ENCODE measurements around the gene ANKRD11. TPM values are rescaled to one million over a fixed set of nuclear protein-coding genes. Genes with fewer than 3 reads are reported as not detected.

ANKRD11 gene
- polyA plus RNA-seq, 1 donor (not counting 4 experiments of a cell fraction or from before 2014, with no cell fraction given): 30.1 TPM

GRCh38 chr16:89355007-89355406, 135.4 kb downstream of the ANKRD11 start:
- no peaks in the 10 kb centered on the region for H3K9me3 ChIP-seq (ENCODE audit: control insufficient read depth, low read depth, low read length)
- H3K9ac ChIP-seq (ENCODE audit: control insufficient read depth, extremely low read depth, insufficient read depth, low read length): no peak overlapping the region
- no peak overlapping the region for H3K4me2 ChIP-seq (ENCODE audit: control insufficient read depth, extremely low read depth, insufficient read depth, low read depth, low read length)
- H3K27ac ChIP-seq (ENCODE audit: control insufficient read depth, insufficient read depth, low read length): no peak overlapping the region
- peaks cover 12 to 48% of the 10 kb centered on the region in 2 experiments for H3K36me3 ChIP-seq (ENCODE audit: control insufficient read depth in 2 of 2, extremely low read depth in 1 of 2, insufficient read depth in 2 of 2, low read length in 2 of 2)
- H3K4me3 ChIP-seq (ENCODE audit: control insufficient read depth in 2 of 3, extremely low read depth in 1 of 3, insufficient read depth in 2 of 3, low read depth in 1 of 3, low read length in 3 of 3): no peak overlapping the region
- H4K20me1 ChIP-seq (ENCODE audit: control insufficient read depth, extremely low read depth, insufficient read depth, low read length): peaks cover 19% of the 10 kb centered on the region
- H3K4me1 ChIP-seq (ENCODE audit: control insufficient read depth, extremely low read depth, insufficient read depth, low read length): peaks cover 32% of the 10 kb centered on the region
- no peak overlapping the region for H2AFZ ChIP-seq (ENCODE audit: control insufficient read depth, low read length)
- no peaks in the 10 kb centered on the region for H3K27me3 ChIP-seq (ENCODE audit: control insufficient read depth, extremely low read depth, insufficient read depth, low read length)
- peaks cover 95% of the 10 kb centered on the region for H3K79me2 ChIP-seq (ENCODE audit: control insufficient read depth, insufficient read depth, low read length)
- FAIRE-seq: no peak
- peaks cover 3% of the 10 kb centered on the region for H3K9me1 ChIP-seq (ENCODE audit: control insufficient read depth, extremely low read depth, insufficient read depth, low read length)
- dilution Hi-C loops (cut with MboI; ENCODE audit: extremely low pct_ligation_motif_present, low sequenced_read_pairs): no loop called here
- no peak for DNase-seq (ENCODE audit: low read depth, low spot score)
- TF ChIP-seq EZH2 (IDR thresholded peaks at IDR 0.05; ENCODE audit: low read length): no peak
- no peak for TF ChIP-seq CTCF (optimal IDR thresholded peaks at IDR 0.05 in 1 of 3, IDR thresholded peaks at IDR 0.05 in 1 of 3, conservative IDR thresholded peaks at IDR 0.05 in 1 of 3; ENCODE audit: extremely low read depth in 1 of 3, insufficient read depth in 2 of 3, low read length in 3 of 3)

GRCh38 chr16:89354325-89354724, 136.0 kb downstream of the ANKRD11 start:
- H3K9me3 ChIP-seq (ENCODE audit: control insufficient read depth, low read depth, low read length): no peaks in the 10 kb centered on the region
- no peak for FAIRE-seq
- peaks cover 95% of the 10 kb centered on the region for H3K79me2 ChIP-seq (ENCODE audit: control insufficient read depth, insufficient read depth, low read length)
- DNase-seq (ENCODE audit: low read depth, low spot score): no peak
- no peak overlapping the region for H3K4me2 ChIP-seq (ENCODE audit: control insufficient read depth, extremely low read depth, insufficient read depth, low read depth, low read length)
- H4K20me1 ChIP-seq (ENCODE audit: control insufficient read depth, extremely low read depth, insufficient read depth, low read length): peaks cover 16% of the 10 kb centered on the region
- peaks cover 3% of the 10 kb centered on the region for H3K9me1 ChIP-seq (ENCODE audit: control insufficient read depth, extremely low read depth, insufficient read depth, low read length)
- no peak overlapping the region for H3K4me3 ChIP-seq (ENCODE audit: control insufficient read depth in 2 of 3, extremely low read depth in 1 of 3, insufficient read depth in 2 of 3, low read depth in 1 of 3, low read length in 3 of 3)
- no peak overlapping the region for H2AFZ ChIP-seq (ENCODE audit: control insufficient read depth, low read length)
- no peaks in the 10 kb centered on the region for H3K27me3 ChIP-seq (ENCODE audit: control insufficient read depth, extremely low read depth, insufficient read depth, low read length)
- no peak overlapping the region for H3K27ac ChIP-seq (ENCODE audit: control insufficient read depth, insufficient read depth, low read length)
- no peak for TF ChIP-seq EZH2 (IDR thresholded peaks at IDR 0.05; ENCODE audit: low read length)
- peaks cover 11 to 41% of the 10 kb centered on the region in 2 experiments for H3K36me3 ChIP-seq (ENCODE audit: control insufficient read depth in 2 of 2, extremely low read depth in 1 of 2, insufficient read depth in 2 of 2, low read length in 2 of 2)
- H3K9ac ChIP-seq (ENCODE audit: control insufficient read depth, extremely low read depth, insufficient read depth, low read length): no peak overlapping the region
- dilution Hi-C loops (cut with MboI; ENCODE audit: extremely low pct_ligation_motif_present, low sequenced_read_pairs): no loop called here
- H3K4me1 ChIP-seq (ENCODE audit: control insufficient read depth, extremely low read depth, insufficient read depth, low read length): peaks cover 32% of the 10 kb centered on the region

GRCh38 chr16:89352091-89352681, 138.2 kb downstream of the ANKRD11 start:
- H3K4me1 ChIP-seq (ENCODE audit: control insufficient read depth, extremely low read depth, insufficient read depth, low read length): peaks cover 24% of the 10 kb centered on the region
- no peaks in the 10 kb centered on the region for H3K27me3 ChIP-seq (ENCODE audit: control insufficient read depth, extremely low read depth, insufficient read depth, low read length)
- H3K9me1 ChIP-seq (ENCODE audit: control insufficient read depth, extremely low read depth, insufficient read depth, low read length): no peaks in the 10 kb centered on the region
- H3K4me3 ChIP-seq (ENCODE audit: control insufficient read depth in 2 of 3, extremely low read depth in 1 of 3, insufficient read depth in 2 of 3, low read depth in 1 of 3, low read length in 3 of 3): no peak overlapping the region
- H3K27ac ChIP-seq (ENCODE audit: control insufficient read depth, insufficient read depth, low read length): peak overlapping the region; percentile 66
- peaks cover 4 to 22% of the 10 kb centered on the region in 2 experiments for H3K36me3 ChIP-seq (ENCODE audit: control insufficient read depth in 2 of 2, extremely low read depth in 1 of 2, insufficient read depth in 2 of 2, low read length in 2 of 2)
- DNase-seq (ENCODE audit: low read depth, low spot score) (peak; percentile 50), FAIRE-seq (peak; percentile 51)
- H3K79me2 ChIP-seq (ENCODE audit: control insufficient read depth, insufficient read depth, low read length): peaks cover 94% of the 10 kb centered on the region
- TF ChIP-seq CTCF (optimal IDR thresholded peaks at IDR 0.05 in 1 of 3, IDR thresholded peaks at IDR 0.05 in 1 of 3, conservative IDR thresholded peaks at IDR 0.05 in 1 of 3; ENCODE audit: extremely low read depth in 1 of 3, insufficient read depth in 2 of 3, low read length in 3 of 3) (no peak), EZH2 (IDR thresholded peaks at IDR 0.05; ENCODE audit: low read length) (no peak)
- no peak overlapping the region for H2AFZ ChIP-seq (ENCODE audit: control insufficient read depth, low read length)
- peak overlapping the region; percentile 45 for H3K9ac ChIP-seq (ENCODE audit: control insufficient read depth, extremely low read depth, insufficient read depth, low read length)
- H4K20me1 ChIP-seq (ENCODE audit: control insufficient read depth, extremely low read depth, insufficient read depth, low read length): peaks cover 4% of the 10 kb centered on the region
- no peaks in the 10 kb centered on the region for H3K9me3 ChIP-seq (ENCODE audit: control insufficient read depth, low read depth, low read length)
- peak overlapping the region; percentile 57 for H3K4me2 ChIP-seq (ENCODE audit: control insufficient read depth, extremely low read depth, insufficient read depth, low read depth, low read length)
- dilution Hi-C loops (cut with MboI; ENCODE audit: extremely low pct_ligation_motif_present, low sequenced_read_pairs): no loop called here
